Measurements from ENCODE around the gene CHST15. TPM values are rescaled to one million over a fixed set of nuclear protein-coding genes. Genes with fewer than 3 reads are reported as not detected.

The CHST15 gene
- polyA plus RNA-seq, 2 donors = 1.4 to 3.7 TPM

GRCh38 chr10:124006526-124006925, 86.9 kb downstream of the CHST15 start:
- WGBS, 2 donors = 75% methylated on average over 7 of the region's 7 CpGs
- H3K27me3 ChIP-seq (ENCODE audit: control insufficient read depth in 1 of 2, insufficient read depth in 2 of 2, low read length in 2 of 2) = no peaks in the 10 kb centered on the region
- H3K4me1 ChIP-seq (ENCODE audit: control insufficient read depth in 2 of 2, insufficient read depth in 2 of 2, low read length in 1 of 2) = peaks cover 0 to 3% of the 10 kb centered on the region in 2 donors
- H3K4me3 ChIP-seq (ENCODE audit: low read depth in 1 of 2, low read length in 2 of 2) = no peak overlapping the region
- peak overlapping the region; percentile 48 to 66 for H3K27ac ChIP-seq (ENCODE audit: low read depth in 2 of 2, low read length in 1 of 2)
- peaks cover 0 to 5% of the 10 kb centered on the region in 2 donors for H3K36me3 ChIP-seq (ENCODE audit: control insufficient read depth in 2 of 2, insufficient read depth in 2 of 2, low read length in 1 of 2)
- peaks cover 0 to 2% of the 10 kb centered on the region in 2 donors for H3K9me3 ChIP-seq (ENCODE audit: control insufficient read depth in 2 of 2, insufficient read depth in 1 of 2, low read depth in 1 of 2, low read length in 1 of 2)

GRCh38 chr10:124005991-124006392, 87.4 kb downstream of the CHST15 start:
- H3K27ac ChIP-seq (ENCODE audit: low read depth in 2 of 2, low read length in 1 of 2) = peak overlapping the region; percentile 48 to 75
- no peak overlapping the region for H3K4me3 ChIP-seq (ENCODE audit: low read depth in 1 of 2, low read length in 2 of 2)
- 50 to 56% methylated on average over 12 of the region's 12 CpGs for WGBS, 2 donors
- peaks cover 0 to 5% of the 10 kb centered on the region in 2 donors for H3K36me3 ChIP-seq (ENCODE audit: control insufficient read depth in 2 of 2, insufficient read depth in 2 of 2, low read length in 1 of 2)
- no peaks in the 10 kb centered on the region for H3K9me3 ChIP-seq (ENCODE audit: control insufficient read depth in 2 of 2, insufficient read depth in 1 of 2, low read depth in 1 of 2, low read length in 1 of 2)
- peaks cover 0 to 3% of the 10 kb centered on the region in 2 donors for H3K4me1 ChIP-seq (ENCODE audit: control insufficient read depth in 2 of 2, insufficient read depth in 2 of 2, low read length in 1 of 2)
- H3K27me3 ChIP-seq (ENCODE audit: control insufficient read depth in 1 of 2, insufficient read depth in 2 of 2, low read length in 2 of 2) = no peaks in the 10 kb centered on the region

- WGBS, 2 donors = 82 to 83% methylated on average over 10 of the region's 10 CpGs
- Histone ChIP-seq H3K4me1 (ENCODE audit: control insufficient read depth in 2 of 2, insufficient read depth in 2 of 2, low read length in 1 of 2) (peaks cover 0 to 3% of the 10 kb centered on the region in 2 donors), H3K36me3 (ENCODE audit: control insufficient read depth in 2 of 2, insufficient read depth in 2 of 2, low read length in 1 of 2) (peaks cover 0 to 5% of the 10 kb centered on the region in 2 donors), H3K4me3 (ENCODE audit: low read depth in 1 of 2, low read length in 2 of 2) (no peak overlapping the region), H3K27ac (ENCODE audit: low read depth in 2 of 2, low read length in 1 of 2) (peak overlapping the region in 1 of 2 donors; percentile 75), H3K9me3 (ENCODE audit: control insufficient read depth in 2 of 2, insufficient read depth in 1 of 2, low read depth in 1 of 2, low read length in 1 of 2) (no peaks in the 10 kb centered on the region), H3K27me3 (ENCODE audit: control insufficient read depth in 1 of 2, insufficient read depth in 2 of 2, low read length in 2 of 2) (no peaks in the 10 kb centered on the region)
These were observed 88.3 kb downstream of the CHST15 start for GRCh38 chr10:124005091-124005490.

- Histone ChIP-seq H3K27me3 (ENCODE audit: control insufficient read depth in 1 of 2, insufficient read depth in 2 of 2, low read length in 2 of 2) (no peaks in the 10 kb centered on the region), H3K36me3 (ENCODE audit: control insufficient read depth in 2 of 2, insufficient read depth in 2 of 2, low read length in 1 of 2) (peaks cover 0 to 4% of the 10 kb centered on the region in 2 donors), H3K9me3 (ENCODE audit: control insufficient read depth in 2 of 2, insufficient read depth in 1 of 2, low read depth in 1 of 2, low read length in 1 of 2) (no peaks in the 10 kb centered on the region), H3K4me1 (ENCODE audit: control insufficient read depth in 2 of 2, insufficient read depth in 2 of 2, low read length in 1 of 2) (peaks cover 0 to 3% of the 10 kb centered on the region in 2 donors), H3K27ac (ENCODE audit: low read depth in 2 of 2, low read length in 1 of 2) (peak overlapping the region in 1 of 2 donors; percentile 17), H3K4me3 (ENCODE audit: low read depth in 1 of 2, low read length in 2 of 2) (no peak overlapping the region)
- 51 to 57% methylated on average over 2 of the region's 2 CpGs for WGBS, 2 donors
These were observed 88.8 kb downstream of the CHST15 start for GRCh38 chr10:124004663-124005004.

GRCh38 chr10:124003871-124004662, 89.3 kb downstream of the CHST15 start:
- Histone ChIP-seq H3K27ac (ENCODE audit: low read depth in 2 of 2, low read length in 1 of 2) (peak overlapping the region in 1 of 2 donors; percentile 17), H3K27me3 (ENCODE audit: control insufficient read depth in 1 of 2, insufficient read depth in 2 of 2, low read length in 2 of 2) (no peaks in the 10 kb centered on the region), H3K9me3 (ENCODE audit: control insufficient read depth in 2 of 2, insufficient read depth in 1 of 2, low read depth in 1 of 2, low read length in 1 of 2) (no peaks in the 10 kb centered on the region), H3K36me3 (ENCODE audit: control insufficient read depth in 2 of 2, insufficient read depth in 2 of 2, low read length in 1 of 2) (peaks cover 0 to 2% of the 10 kb centered on the region in 2 donors), H3K4me1 (ENCODE audit: control insufficient read depth in 2 of 2, insufficient read depth in 2 of 2, low read length in 1 of 2) (peaks cover 0 to 3% of the 10 kb centered on the region in 2 donors), H3K4me3 (ENCODE audit: low read depth in 1 of 2, low read length in 2 of 2) (no peak overlapping the region)
- 66 to 80% methylated on average over 11 of the region's 11 CpGs for WGBS, 2 donors

GRCh38 chr10:124003481-124003870, 89.9 kb downstream of the CHST15 start:
- Histone ChIP-seq H3K4me3 (ENCODE audit: low read depth in 1 of 2, low read length in 2 of 2) (no peak overlapping the region), H3K36me3 (ENCODE audit: control insufficient read depth in 2 of 2, insufficient read depth in 2 of 2, low read length in 1 of 2) (peaks cover 0 to 2% of the 10 kb centered on the region in 2 donors), H3K27me3 (ENCODE audit: control insufficient read depth in 1 of 2, insufficient read depth in 2 of 2, low read length in 2 of 2) (no peaks in the 10 kb centered on the region), H3K4me1 (ENCODE audit: control insufficient read depth in 2 of 2, insufficient read depth in 2 of 2, low read length in 1 of 2) (peaks cover 0 to 3% of the 10 kb centered on the region in 2 donors), H3K9me3 (ENCODE audit: control insufficient read depth in 2 of 2, insufficient read depth in 1 of 2, low read depth in 1 of 2, low read length in 1 of 2) (no peaks in the 10 kb centered on the region), H3K27ac (ENCODE audit: low read depth in 2 of 2, low read length in 1 of 2) (peak overlapping the region in 1 of 2 donors; percentile 16)
- WGBS, 2 donors = 74 to 92% methylated on average over 4 of the region's 4 CpGs

GRCh38 chr10:124003070-124003419, 90.4 kb downstream of the CHST15 start:
- Histone ChIP-seq H3K9me3 (ENCODE audit: control insufficient read depth in 2 of 2, insufficient read depth in 1 of 2, low read depth in 1 of 2, low read length in 1 of 2) (no peaks in the 10 kb centered on the region), H3K36me3 (ENCODE audit: control insufficient read depth in 2 of 2, insufficient read depth in 2 of 2, low read length in 1 of 2) (peaks cover 0 to 2% of the 10 kb centered on the region in 2 donors), H3K4me3 (ENCODE audit: low read depth in 1 of 2, low read length in 2 of 2) (no peak overlapping the region), H3K27me3 (ENCODE audit: control insufficient read depth in 1 of 2, insufficient read depth in 2 of 2, low read length in 2 of 2) (no peaks in the 10 kb centered on the region), H3K4me1 (ENCODE audit: control insufficient read depth in 2 of 2, insufficient read depth in 2 of 2, low read length in 1 of 2) (peaks cover 0 to 3% of the 10 kb centered on the region in 2 donors), H3K27ac (ENCODE audit: low read depth in 2 of 2, low read length in 1 of 2) (no peak overlapping the region)
- WGBS, 2 donors = 85 to 90% methylated on average over 7 of the region's 7 CpGs

GRCh38 chr10:124002391-124003069, 90.9 kb downstream of the CHST15 start:
- Histone ChIP-seq H3K9me3 (ENCODE audit: control insufficient read depth in 2 of 2, insufficient read depth in 1 of 2, low read depth in 1 of 2, low read length in 1 of 2) (no peaks in the 10 kb centered on the region), H3K27me3 (ENCODE audit: control insufficient read depth in 1 of 2, insufficient read depth in 2 of 2, low read length in 2 of 2) (no peaks in the 10 kb centered on the region), H3K36me3 (ENCODE audit: control insufficient read depth in 2 of 2, insufficient read depth in 2 of 2, low read length in 1 of 2) (peaks cover 0 to 2% of the 10 kb centered on the region in 2 donors), H3K27ac (ENCODE audit: low read depth in 2 of 2, low read length in 1 of 2) (no peak overlapping the region), H3K4me3 (ENCODE audit: low read depth in 1 of 2, low read length in 2 of 2) (no peak overlapping the region), H3K4me1 (ENCODE audit: control insufficient read depth in 2 of 2, insufficient read depth in 2 of 2, low read length in 1 of 2) (peaks cover 2 to 3% of the 10 kb centered on the region in 2 donors)
- 82 to 83% methylated on average over 6 of the region's 6 CpGs for WGBS, 2 donors

- WGBS, 2 donors = 91 to 92% methylated on average over 22 of the region's 22 CpGs
- Histone ChIP-seq H3K9me3 (ENCODE audit: control insufficient read depth in 2 of 2, insufficient read depth in 1 of 2, low read depth in 1 of 2, low read length in 1 of 2) (no peaks in the 10 kb centered on the region), H3K4me1 (ENCODE audit: control insufficient read depth in 2 of 2, insufficient read depth in 2 of 2, low read length in 1 of 2) (peaks cover 2 to 3% of the 10 kb centered on the region in 2 donors), H3K36me3 (ENCODE audit: control insufficient read depth in 2 of 2, insufficient read depth in 2 of 2, low read length in 1 of 2) (peaks cover 0 to 2% of the 10 kb centered on the region in 2 donors), H3K4me3 (ENCODE audit: low read depth in 1 of 2, low read length in 2 of 2) (no peak overlapping the region), H3K27ac (ENCODE audit: low read depth in 2 of 2, low read length in 1 of 2) (no peak overlapping the region), H3K27me3 (ENCODE audit: control insufficient read depth in 1 of 2, insufficient read depth in 2 of 2, low read length in 2 of 2) (no peaks in the 10 kb centered on the region)
These were observed 91.8 kb downstream of the CHST15 start for GRCh38 chr10:124001391-124002148.

Measured in esophagus (tissue), 2 donors.